B cell (primary cell): ENCODE results near the gene CEMIP. TPM values are rescaled to one million over a fixed set of nuclear protein-coding genes. Genes with fewer than 3 reads are reported as not detected.
"Not testable (repeated sequence)": the region's sequence is repeated elsewhere in the genome, so short reads cannot be mapped to it uniquely, and the experiment has no call there.

Source experiments
- ATAC-seq: fragments of 200-7000 bp; cut with Tn5 transposase; one replicate; pipeline ENCODE4 v1.10.0; 2021; ENCODE audit warnings: low read depth, mild to moderate bottlenecking, moderate number of reproducible peaks, moderate library complexity
- CTCF ChIA-PET: fragments of 350-600 bp; sonication (Branson Sonifier 250); formaldehyde crosslinking; loops from one replicate; lab custom pipeline; 2021; ENCODE audit warnings: antibody characterized with exemption, inconsistent platforms; lab: Charles Lee
- POLR2A ChIA-PET: fragments of 350-600 bp; sonication (Branson Sonifier 250); formaldehyde crosslinking; loops from one replicate; lab custom pipeline; 2021; ENCODE audit warnings: antibody characterized with exemption; lab: Charles Lee
- DNase-seq: peaks from one replicate; pipeline ENCODE4 v3.0.0; 2013
- H2AFZ ChIP-seq: 2 replicates; pipeline ENCODE4 v1.6.1; 2012; ENCODE audit warnings: mild to moderate bottlenecking, low read depth, low read length; ENCODE audit not compliant: insufficient read depth, poor library complexity, severe bottlenecking
- H3K27ac ChIP-seq, 2 donors: 1 replicate in 1 of 2; 2 replicates in 1 of 2; pipeline ENCODE4 v1.5.1; 2012 to 2013; ENCODE audit warnings: low read length in 2 of 2, mild to moderate bottlenecking in 2 of 2, moderate library complexity in 1 of 2
- H3K27me3 ChIP-seq, 4 experiments: fragments of 200-600 bp in 1 of 4; sonication (generic) in 1 of 4; replicated peaks in 1 of 4; 1 replicate in 2 of 4; 2 replicates in 2 of 4; pipeline versions ENCODE4 v1.6.1 to v1.7.0; 2013 to 2016; ENCODE audit warnings: low read length in 3 of 4, mild to moderate bottlenecking in 2 of 4, mixed read lengths in 1 of 4, moderate library complexity in 1 of 4; ENCODE audit not compliant: insufficient read depth in 4 of 4, control insufficient read depth in 3 of 4; ENCODE audit errors: control extremely low read depth in 1 of 4
- H3K36me3 ChIP-seq, 2 experiments: replicated peaks in 1 of 2; 1 replicate in 1 of 2; 2 replicates in 1 of 2; pipeline versions ENCODE4 v1.6.1 to v1.7.1; 2013; ENCODE audit warnings: low read length in 1 of 2; ENCODE audit not compliant: insufficient read depth in 2 of 2, control insufficient read depth in 1 of 2; ENCODE audit errors: control extremely low read depth in 1 of 2, extremely low read depth in 1 of 2
- H3K4me1 ChIP-seq, 2 donors: fragments of 200-600 bp in 1 of 2; sonication (generic) in 1 of 2; 1 replicate in 1 of 2; 2 replicates in 1 of 2; pipeline versions ENCODE4 v1.5.1 to v1.6.1; 2013 to 2017; ENCODE audit warnings: low read length in 2 of 2; ENCODE audit not compliant: control insufficient read depth in 2 of 2, insufficient read depth in 2 of 2
- H3K4me2 ChIP-seq: replicated peaks from 2 replicates; pipeline ENCODE3; 2012; ENCODE audit warnings: mild to moderate bottlenecking, low read depth, low read length; ENCODE audit not compliant: poor library complexity, severe bottlenecking
- H3K4me3 ChIP-seq, 5 experiments: fragments of 200-600 bp in 1 of 5; sonication (generic) in 1 of 5; 1 replicate in 3 of 5; 2 replicates in 2 of 5; pipeline versions ENCODE4 v1.5.1 to v1.7.0; 2011 to 2016; ENCODE audit warnings: low read length in 4 of 5, mild to moderate bottlenecking in 4 of 5, low read depth in 2 of 5, control low read depth in 1 of 5, moderate library complexity in 1 of 5; ENCODE audit not compliant: insufficient read depth in 1 of 5; ENCODE audit errors: control extremely low read depth in 1 of 5, extremely low read depth in 1 of 5
- H3K79me2 ChIP-seq: fragments of 200-600 bp; sonication (generic); one replicate; pipeline ENCODE4 v1.6.0; 2016; ENCODE audit warnings: low read length; ENCODE audit not compliant: control insufficient read depth, insufficient read depth
- H3K9ac ChIP-seq: fragments of 200-600 bp; sonication (generic); 2 replicates; pipeline ENCODE4 v1.6.1; 2017; ENCODE audit warnings: mild to moderate bottlenecking, low read length, moderate library complexity
- H3K9me3 ChIP-seq, 3 donors: one replicate each; pipeline versions ENCODE4 v1.6.1 to v1.7.1; 2013; ENCODE audit warnings: low read length in 2 of 3; ENCODE audit not compliant: control insufficient read depth in 2 of 3, insufficient read depth in 1 of 3; ENCODE audit errors: control extremely low read depth in 1 of 3
- H4K20me1 ChIP-seq: 2 replicates; pipeline ENCODE4 v1.6.0; 2012; ENCODE audit warnings: mild to moderate bottlenecking, low read length; ENCODE audit not compliant: insufficient read depth, control insufficient read depth, poor library complexity, severe bottlenecking
- H3K27ac Mint-ChIP-seq: one replicate; pipeline ENCODE4 v1.8.0; 2021; ENCODE audit warnings: mixed read lengths
- H3K27me3 Mint-ChIP-seq: one replicate; pipeline ENCODE4 v1.8.0; 2021; ENCODE audit warnings: mixed read lengths
- H3K4me1 Mint-ChIP-seq: one replicate; pipeline ENCODE4 v1.8.0; 2021; ENCODE audit warnings: mixed read lengths
- H3K4me3 Mint-ChIP-seq: one replicate; pipeline ENCODE4 v1.8.0; 2021; ENCODE audit warnings: mixed read lengths
- H3K9me3 Mint-ChIP-seq: one replicate; pipeline ENCODE4 v1.8.0; 2022; ENCODE audit warnings: mixed read lengths; ENCODE audit not compliant: insufficient read depth
- CTCF ChIP-seq: fragments of 200-600 bp; IDR thresholded peaks from one replicate; pipeline ENCODE4 v1.8.0; 2022; ENCODE audit warnings: antibody characterized with exemption, mild to moderate bottlenecking
- EZH2 ChIP-seq: IDR thresholded peaks from 2 replicates; pipeline ENCODE4 v1.6.1; 2012; ENCODE audit warnings: borderline replicate concordance, low read depth, mild to moderate bottlenecking, moderate library complexity, low read length; ENCODE audit not compliant: insufficient read depth, poor library complexity, severe bottlenecking
- WGBS: methylation state at CpG from one replicate; pipeline ENCODE4 v1.1.5; 2013; ENCODE audit warnings: missing lambda C conversion rate; ENCODE audit not compliant: insufficient coverage; 5-methylcytosine and 5-hydroxymethylcytosine counted together
- intact Hi-C: fragments of 100-400 bp; cut with micrococcal nuclease; formaldehyde crosslinking; loops from one replicate; pipeline ENCODE4 v1.10.0; 2022
- polyA plus RNA-seq: library from polyadenylated mRNA; depleted of rRNA; stranded (reverse); fragments of >200 nt; gene quantifications from 2 replicates; pipeline ENCODE4 v1.2.3, GENCODE V29; 2012
- total RNA-seq, 2 donors: library from RNA; stranded (reverse); fragments of 120-200 nt in 1 of 2; gene quantifications; 1 replicate in 1 of 2; 2 replicates in 1 of 2; pipeline versions ENCODE4 v1.2.3 to v1.2.4, GENCODE V29; 2013 to 2022

The CEMIP gene
- total and polyA plus RNA-seq, 2 donors (not counting 1 experiment from before 2014, with no cell fraction given), result 0.32 TPM; not detected in 1

DNA sequence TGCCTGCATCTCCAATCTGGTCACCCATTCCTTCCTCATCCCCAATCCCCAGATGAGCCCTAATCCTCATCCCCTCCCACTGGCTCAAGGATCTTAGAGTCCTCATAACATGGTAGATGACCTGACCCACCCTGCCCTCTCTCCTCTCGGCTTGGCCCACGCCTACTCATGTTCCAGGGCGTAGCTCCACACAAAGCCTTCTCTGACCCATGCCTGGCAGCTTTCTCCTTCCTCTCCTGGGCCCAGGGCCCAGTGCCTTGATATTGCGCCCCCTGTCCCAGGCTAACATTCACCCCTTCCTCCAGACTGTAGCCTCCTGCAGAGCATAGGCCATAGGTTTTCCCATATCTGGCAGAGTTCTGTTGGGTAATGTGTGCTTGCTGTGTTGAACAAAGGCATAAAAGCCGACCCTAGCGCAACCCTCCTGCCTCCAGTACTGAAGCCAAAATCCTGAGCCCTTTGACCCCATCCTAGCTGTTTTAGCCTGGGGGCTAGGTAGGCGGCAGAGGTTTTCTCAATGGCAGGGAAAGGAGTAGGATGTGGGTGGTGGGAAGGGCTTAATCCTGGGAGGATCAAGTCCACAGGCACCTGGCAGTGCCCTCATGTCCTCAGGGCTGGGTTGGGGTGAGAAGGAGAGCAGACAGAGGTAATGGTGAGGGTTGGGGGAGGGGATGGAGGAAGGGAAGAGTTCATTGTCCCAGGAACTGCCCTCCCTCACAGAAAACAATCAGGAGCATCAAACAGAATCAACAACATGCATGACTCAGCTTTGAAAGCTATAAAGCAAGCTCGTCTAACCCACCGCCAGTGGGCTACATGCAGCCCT lies 175.0 kb downstream of the CEMIP start:
- intact Hi-C loops, result no loop called here
- H3K27ac ChIP-seq, result no peak overlapping the region
- no peak for DNase-seq
- TF ChIP-seq CTCF (no peak), EZH2 (no peak)
- no peak overlapping the region for H2AFZ ChIP-seq
- H3K4me2 ChIP-seq, result no peak overlapping the region
- no peak overlapping the region for H3K4me3 Mint-ChIP-seq
- H3K79me2 ChIP-seq, result no peaks in the 10 kb centered on the region
- peaks cover 0 to 30% of the 10 kb centered on the region in 2 experiments for H3K36me3 ChIP-seq
- no peaks in the 10 kb centered on the region for H3K4me1 ChIP-seq
- H3K27ac Mint-ChIP-seq, result no peak overlapping the region
- peaks cover 2% of the 10 kb centered on the region for H3K9me3 Mint-ChIP-seq
- no peaks in the 10 kb centered on the region for H3K9me3 ChIP-seq
- ChIA-PET POLR2A (no interaction called here), CTCF (interaction anchor here (2.3 kb wide), 1 partner anchor 15 kb away, joined by 6 read pairs; no protein-coding TSS in a partner anchor)
- H4K20me1 ChIP-seq, result no peaks in the 10 kb centered on the region
- H3K9ac ChIP-seq, result no peak overlapping the region
- H3K27me3 ChIP-seq, result no peaks in the 10 kb centered on the region
- H3K4me1 Mint-ChIP-seq, result no peaks in the 10 kb centered on the region
- H3K27me3 Mint-ChIP-seq, result no peaks in the 10 kb centered on the region
- no peak overlapping the region for H3K4me3 ChIP-seq
- WGBS, result 94% methylated on average over 4 of the region's 9 CpGs
- ATAC-seq, result no peak

GRCh38 chr15:80955571-80956452 lies 176.6 kb downstream of the CEMIP start:
- H3K4me3 Mint-ChIP-seq, H3K4me3 ChIP-seq, H3K9me3 Mint-ChIP-seq, DNase-seq, intact Hi-C loops, H3K79me2 ChIP-seq, H3K27me3 ChIP-seq, H3K9me3 ChIP-seq, H2AFZ ChIP-seq, H3K27ac ChIP-seq, H3K4me1 ChIP-seq, H3K27ac Mint-ChIP-seq, H3K27me3 Mint-ChIP-seq, H3K4me1 Mint-ChIP-seq, H3K4me2 ChIP-seq, H4K20me1 ChIP-seq, H3K9ac ChIP-seq: not testable (repeated sequence)
- CTCF ChIA-PET, result interaction anchor here (0.7 to 2.3 kb wide), 2 partner anchors 14 to 500 kb away, joined by 3 to 6 read pairs; no protein-coding TSS in a partner anchor
- H3K36me3 ChIP-seq, result peaks cover 1 to 30% of the 10 kb centered on the region in 2 experiments
- WGBS, result 85% methylated on average over 10 of the region's 19 CpGs
- peak; percentile 51 for ATAC-seq
- POLR2A ChIA-PET, result interaction anchor here (0.7 kb wide), 1 partner anchor 46 kb away, joined by 4 read pairs; no protein-coding TSS in a partner anchor
